Fibroblast of lung (primary cell): ENCODE results near the gene CALD1.

ENCODE experiments used
- EZH2 ChIP-seq: IDR thresholded peaks from 2 replicates; pipeline ENCODE4 v1.5.1; 2012; ENCODE audit warnings: low read length, control low read depth, mild to moderate bottlenecking; ENCODE audit errors: missing control alignments
- TF ChIP-seq, protein P1 (sequence below), 2 donors: IDR thresholded peaks in 1 of 2; conservative IDR thresholded peaks in 1 of 2; 1 replicate in 1 of 2; 2 replicates in 1 of 2; pipeline ENCODE4 v1.5.1; 2011 to 2012; ENCODE audit warnings: low read length in 2 of 2, control low read depth in 1 of 2, inconsistent platforms in 1 of 2, low read depth in 1 of 2, mild to moderate bottlenecking in 1 of 2

GRCh38 chr7:134916171-134916883, 136.9 kb downstream of the CALD1 start:
- TF ChIP-seq, protein P1, sequence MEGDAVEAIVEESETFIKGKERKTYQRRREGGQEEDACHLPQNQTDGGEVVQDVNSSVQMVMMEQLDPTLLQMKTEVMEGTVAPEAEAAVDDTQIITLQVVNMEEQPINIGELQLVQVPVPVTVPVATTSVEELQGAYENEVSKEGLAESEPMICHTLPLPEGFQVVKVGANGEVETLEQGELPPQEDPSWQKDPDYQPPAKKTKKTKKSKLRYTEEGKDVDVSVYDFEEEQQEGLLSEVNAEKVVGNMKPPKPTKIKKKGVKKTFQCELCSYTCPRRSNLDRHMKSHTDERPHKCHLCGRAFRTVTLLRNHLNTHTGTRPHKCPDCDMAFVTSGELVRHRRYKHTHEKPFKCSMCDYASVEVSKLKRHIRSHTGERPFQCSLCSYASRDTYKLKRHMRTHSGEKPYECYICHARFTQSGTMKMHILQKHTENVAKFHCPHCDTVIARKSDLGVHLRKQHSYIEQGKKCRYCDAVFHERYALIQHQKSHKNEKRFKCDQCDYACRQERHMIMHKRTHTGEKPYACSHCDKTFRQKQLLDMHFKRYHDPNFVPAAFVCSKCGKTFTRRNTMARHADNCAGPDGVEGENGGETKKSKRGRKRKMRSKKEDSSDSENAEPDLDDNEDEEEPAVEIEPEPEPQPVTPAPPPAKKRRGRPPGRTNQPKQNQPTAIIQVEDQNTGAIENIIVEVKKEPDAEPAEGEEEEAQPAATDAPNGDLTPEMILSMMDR (conservative IDR thresholded peaks at IDR 0.05 in 1 of 2, IDR thresholded peaks at IDR 0.05 in 1 of 2; ENCODE audit: low read depth in 1 of 2, low read length in 2 of 2), result no peak
- no peak for TF ChIP-seq EZH2
